GM18519 (cell line): Measurements from ENCODE around the gene SLC16A4.

Source experiments
- ATAC-seq: cut with Tn5 transposase; IDR thresholded peaks from one replicate; pipeline ENCODE4 v1.9.1; 2021; ENCODE audit warnings: mild to moderate bottlenecking, moderate library complexity; ENCODE audit not compliant: unreplicated experiment, low FRiP score

SLC16A4 gene

GRCh38 chr1:110370827-110371226 lies 20.0 kb downstream of the SLC16A4 start:
- ATAC-seq, result no peak

DNA sequence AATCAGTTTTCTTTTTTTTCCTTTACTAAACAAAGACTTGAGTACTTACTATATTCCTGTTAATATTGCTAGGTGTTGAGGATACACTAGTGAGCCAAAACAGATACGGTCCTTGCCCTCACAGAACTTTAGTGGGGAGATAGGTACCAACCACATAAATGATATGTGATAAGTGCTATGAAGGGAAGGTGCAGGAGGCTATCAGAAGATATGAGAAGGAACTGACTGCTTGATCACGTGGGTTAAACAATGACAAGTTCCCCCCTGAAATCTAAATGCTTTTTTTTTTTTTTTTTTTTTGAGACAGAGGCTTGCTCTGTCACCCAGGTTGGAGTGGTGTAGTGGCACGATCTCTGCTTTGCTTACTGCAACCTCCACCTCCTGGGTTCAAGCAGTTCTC lies 26.6 kb downstream of the SLC16A4 start:
- no peak for ATAC-seq

DNA sequence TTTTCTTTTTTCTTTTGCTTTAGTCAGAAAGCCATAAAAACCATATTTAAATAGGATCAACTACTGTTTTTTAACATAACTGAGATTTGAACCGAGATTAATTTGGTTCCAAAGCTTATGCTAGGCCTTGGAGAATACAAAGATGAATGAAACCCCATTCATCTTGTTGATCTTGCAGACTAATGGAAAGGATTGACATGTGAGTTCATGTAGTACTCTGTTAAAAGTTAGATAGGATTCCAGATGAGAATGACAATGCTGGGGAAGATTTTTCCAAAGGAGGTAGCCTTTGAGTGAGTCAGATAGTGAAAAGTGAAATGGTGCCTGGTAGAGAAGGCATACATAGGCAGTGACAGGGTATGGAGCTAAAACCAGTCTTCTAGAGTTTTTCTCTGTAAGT lies 29.0 kb downstream of the SLC16A4 start:
- no peak for ATAC-seq

GRCh38 chr1:110360431-110360830 lies 30.4 kb downstream of the SLC16A4 start:
- ATAC-seq, result no peak

DNA sequence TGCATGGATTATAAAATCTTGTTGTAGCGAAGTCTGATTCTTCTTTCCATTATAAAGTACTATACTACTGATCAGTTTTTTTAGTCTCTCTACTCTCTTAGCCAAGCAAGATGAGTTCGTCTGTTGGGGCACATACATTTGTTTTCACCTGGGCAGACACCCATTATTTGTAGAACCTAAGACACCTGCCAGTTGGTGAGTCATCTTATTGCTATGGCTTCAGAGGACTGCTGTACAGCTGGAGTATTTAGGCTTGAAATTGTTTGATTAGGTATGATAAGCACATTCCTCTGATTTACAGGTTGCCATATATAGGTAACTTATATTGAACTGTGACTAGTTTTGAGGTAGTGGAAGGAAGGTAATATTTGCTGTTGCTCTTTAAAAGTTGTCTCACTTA lies 34.4 kb downstream of the SLC16A4 start:
- no peak for ATAC-seq

GRCh38 chr1:110355321-110355720 lies 35.5 kb downstream of the SLC16A4 start:
- ATAC-seq, result no peak

GRCh38 chr1:110350360-110350759 lies 40.5 kb downstream of the SLC16A4 start:
- no peak for ATAC-seq

- ATAC-seq, result no peak
Observed at GRCh38 chr1:110348771-110349170, 42.1 kb downstream of the SLC16A4 start.

DNA sequence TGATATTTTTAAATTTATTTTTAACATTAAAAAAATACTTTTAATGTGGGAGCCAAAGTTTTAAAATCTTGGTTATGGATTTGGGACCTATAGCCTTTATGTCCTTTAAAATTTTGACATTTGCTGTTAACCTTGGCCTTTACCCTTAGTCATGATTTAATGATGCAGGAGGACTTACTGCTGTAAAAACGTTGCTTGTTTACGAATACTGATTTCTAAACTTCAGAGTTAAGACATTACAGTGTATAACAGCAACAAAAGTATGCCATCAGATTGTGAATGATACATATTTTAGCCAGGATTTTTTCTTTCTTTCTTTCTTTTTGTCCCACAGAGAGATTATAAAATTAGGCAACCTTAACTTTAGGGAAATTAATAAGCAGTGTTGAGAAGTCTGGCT lies 42.8 kb downstream of the SLC16A4 start:
- ATAC-seq, result no peak

- no peak for ATAC-seq
Observed at GRCh38 chr1:110347182-110347893, 43.5 kb downstream of the SLC16A4 start.

- no peak for ATAC-seq
Observed at GRCh38 chr1:110346690-110347089, 44.1 kb downstream of the SLC16A4 start.

GRCh38 chr1:110345480-110345879 lies 45.3 kb downstream of the SLC16A4 start:
- no peak for ATAC-seq

DNA sequence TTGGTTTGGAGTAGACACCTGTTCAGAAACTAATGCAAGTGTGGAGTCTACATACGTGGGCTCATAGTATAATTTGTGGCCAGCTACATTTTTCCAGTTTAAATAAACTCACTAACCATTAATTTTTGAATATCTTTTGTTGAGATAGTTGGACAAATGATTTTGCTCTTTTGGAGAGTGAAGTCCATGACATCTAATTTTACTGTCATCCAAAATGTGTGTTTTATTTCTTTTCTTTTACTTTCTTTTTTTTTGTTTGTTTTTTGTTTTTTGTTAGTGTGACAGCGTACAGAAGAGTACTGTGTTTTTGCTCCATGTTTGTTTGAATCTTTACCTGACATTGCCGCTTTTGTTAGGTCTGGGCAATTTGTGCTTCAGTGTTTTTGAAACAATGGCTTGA lies 46.7 kb downstream of the SLC16A4 start:
- no peak for ATAC-seq

GRCh38 chr1:110343249-110343648 lies 47.6 kb downstream of the SLC16A4 start:
- ATAC-seq, result no peak

- no peak for ATAC-seq
Observed at GRCh38 chr1:110341872-110342331, 48.9 kb downstream of the SLC16A4 start.

DNA sequence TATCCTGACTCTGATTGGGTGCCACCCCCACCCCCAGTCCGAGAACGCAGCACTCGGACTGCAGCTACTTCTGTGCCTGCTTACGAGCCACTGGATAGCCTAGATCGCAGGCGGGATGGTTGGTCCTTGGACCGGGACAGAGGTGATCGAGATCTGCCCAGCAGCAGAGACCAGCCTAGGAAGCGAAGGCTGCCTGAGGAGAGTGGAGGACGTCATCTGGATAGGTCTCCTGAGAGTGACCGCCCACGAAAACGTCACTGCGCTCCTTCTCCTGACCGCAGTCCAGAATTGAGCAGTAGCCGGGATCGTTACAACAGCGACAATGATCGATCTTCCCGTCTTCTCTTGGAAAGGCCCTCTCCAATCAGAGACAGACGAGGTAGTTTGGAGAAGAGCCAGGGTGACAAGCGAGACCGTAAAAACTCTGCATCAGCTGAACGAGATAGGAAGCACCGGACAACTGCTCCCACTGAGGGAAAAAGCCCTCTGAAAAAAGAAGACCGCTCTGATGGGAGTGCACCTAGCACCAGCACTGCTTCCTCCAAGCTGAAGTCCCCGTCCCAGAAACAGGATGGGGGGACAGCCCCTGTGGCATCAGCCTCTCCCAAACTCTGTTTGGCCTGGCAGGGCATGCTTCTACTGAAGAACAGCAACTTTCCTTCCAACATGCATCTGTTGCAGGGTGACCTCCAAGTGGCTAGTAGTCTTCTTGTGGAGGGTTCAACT lies 49.5 kb downstream of the SLC16A4 start:
- no peak for ATAC-seq

DNA sequence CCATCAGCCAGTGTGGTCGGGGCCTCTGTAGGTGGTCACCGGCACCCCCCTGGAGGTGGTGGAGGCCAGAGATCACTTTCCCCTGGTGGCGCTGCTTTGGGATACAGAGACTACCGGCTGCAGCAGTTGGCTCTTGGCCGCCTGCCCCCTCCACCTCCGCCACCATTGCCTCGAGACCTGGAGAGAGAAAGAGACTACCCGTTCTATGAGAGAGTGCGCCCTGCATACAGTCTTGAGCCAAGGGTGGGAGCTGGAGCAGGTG lies 50.7 kb downstream of the SLC16A4 start:
- no peak for ATAC-seq

- ATAC-seq, result no peak
Observed at GRCh38 chr1:110339407-110340206, 51.2 kb downstream of the SLC16A4 start.

DNA sequence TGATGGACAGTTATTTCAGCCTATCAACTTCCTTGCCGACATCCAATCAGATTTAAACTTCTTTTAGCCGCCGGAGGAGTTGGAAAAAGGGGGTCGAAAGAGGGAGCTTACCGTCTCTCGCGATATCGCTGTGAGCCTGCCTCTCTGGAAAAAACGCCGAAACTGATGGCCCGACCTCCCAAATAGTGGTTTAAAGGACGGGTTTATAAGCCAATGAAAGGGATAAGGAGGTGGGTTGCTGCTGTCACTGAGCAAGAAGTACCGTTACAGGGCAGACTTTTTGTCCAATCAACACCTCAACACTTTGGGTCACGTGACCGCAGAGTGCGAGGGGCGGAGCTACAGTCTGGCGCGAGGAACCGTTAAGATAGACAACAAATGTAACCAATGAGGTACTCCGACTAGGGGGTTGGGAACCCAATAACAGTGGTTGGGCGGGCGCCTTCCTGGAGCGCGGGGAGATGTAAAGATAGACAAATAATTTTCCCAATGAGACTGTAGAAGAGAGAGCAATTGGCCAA lies 51.9 kb downstream of the SLC16A4 start, which contains the start of gene RBM15:
TSS of gene RBM15 (plus strand) at position 492 of the 521 bp plus-strand sequence. CDS start at position 521, 29 bp downstream.
- peak; percentile 71 for ATAC-seq

- ATAC-seq, result peak; percentile 50
Observed at GRCh38 chr1:110338309-110338885, 52.4 kb downstream of the SLC16A4 start.
